AG04450 (cell line): ENCODE measurements around the gene DIP2C. TPM values are rescaled to one million over a fixed set of nuclear protein-coding genes. Genes with fewer than 3 reads are reported as not detected.

Experiments used
- CTCF ChIA-PET: fragments of 300-600, 350-600 bp; formaldehyde crosslinking; extraction: SDS; loops from one replicate; lab custom pipeline; 2022; ENCODE audit warnings: antibody characterized with exemption, inconsistent platforms; lab: Charles Lee
- POLR2A ChIA-PET: fragments of 350-600 bp; formaldehyde crosslinking; extraction: SDS; loops from one replicate; lab custom pipeline; 2021; ENCODE audit warnings: antibody characterized with exemption, inconsistent platforms; lab: Yijun Ruan, JAX
- DNase-seq: peaks from one replicate; pipeline ENCODE4 v3.0.0-alpha.2; 2011; ENCODE audit warnings: low read depth, low spot score
- H3K27ac ChIP-seq: one replicate; pipeline ENCODE4 v1.5.1; 2012; ENCODE audit warnings: low read depth, low read length, control low read depth
- H3K27me3 ChIP-seq: one replicate; pipeline ENCODE4 v1.6.0; 2012; ENCODE audit warnings: low read length; ENCODE audit not compliant: control insufficient read depth, insufficient read depth
- H3K4me3 ChIP-seq: 2 replicates; pipeline ENCODE4 v1.5.1; 2011; ENCODE audit warnings: mild to moderate bottlenecking, low read depth, low read length, control low read depth
- H3K9me3 ChIP-seq: 2 replicates; pipeline ENCODE4 v1.5.1; 2012; ENCODE audit warnings: low read length; ENCODE audit not compliant: control insufficient read depth, insufficient read depth
- CTCF ChIP-seq: IDR thresholded peaks from 2 replicates; pipeline ENCODE4 v1.5.1; 2011; ENCODE audit warnings: low read depth, low read length, control low read depth, inconsistent platforms
- polyA plus RNA-seq: library from polyadenylated mRNA; depleted of rRNA; stranded (reverse); fragments of >200 nt; gene quantifications from 2 replicates; pipeline ENCODE4 v1.2.3, GENCODE V29; 2011

The DIP2C gene
- polyA plus RNA-seq, 1 experiment, result 9.6 TPM

- TF ChIP-seq CTCF, result no peak
- H3K4me3 ChIP-seq, result no peak overlapping the region
- peak overlapping the region; percentile 47 for H3K27ac ChIP-seq
- DNase-seq, result no peak
- no peaks in the 10 kb centered on the region for H3K27me3 ChIP-seq
- no peaks in the 10 kb centered on the region for H3K9me3 ChIP-seq
- ChIA-PET CTCF (no interaction called here), POLR2A (interaction anchor here (1.3 kb wide), 1 partner anchor 12 kb away, joined by 4 read pairs; no protein-coding TSS in a partner anchor)
These were observed 371.5 kb downstream of the DIP2C start for GRCh38 chr10:317926-318325.

DNA sequence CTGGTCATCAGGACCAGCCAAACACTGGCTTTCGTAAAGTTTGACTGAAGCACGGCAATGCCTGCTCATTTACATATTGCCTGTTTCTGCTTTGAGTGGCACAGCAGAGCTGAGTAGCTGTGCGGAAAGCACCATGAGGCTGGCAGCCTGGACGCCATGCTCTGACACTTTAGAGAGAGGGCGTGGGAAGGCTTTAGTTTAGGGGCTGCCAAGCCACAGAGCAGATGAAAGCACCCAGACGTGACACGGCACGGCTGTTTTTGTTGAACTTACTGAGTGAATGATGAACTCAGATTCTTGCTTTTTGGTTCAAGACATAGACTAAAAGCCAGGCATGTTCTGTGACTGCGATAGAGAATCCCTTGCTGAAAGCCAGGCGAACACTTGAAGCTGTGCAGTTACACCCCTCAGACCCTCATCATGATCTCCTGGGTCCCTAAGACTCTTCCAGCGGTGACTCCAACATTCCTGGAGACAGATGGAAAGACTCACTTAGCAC is 372.1 kb downstream of the DIP2C start:
- Histone ChIP-seq H3K9me3 (no peaks in the 10 kb centered on the region), H3K4me3 (no peak overlapping the region), H3K27ac (peak overlapping the region; percentile 47), H3K27me3 (no peaks in the 10 kb centered on the region)
- CTCF ChIA-PET, result no interaction called here
- POLR2A ChIA-PET, result interaction anchor here (1.3 kb wide), 1 partner anchor 12 kb away, joined by 4 read pairs; no protein-coding TSS in a partner anchor
- TF ChIP-seq CTCF, result no peak
- DNase-seq, result peak; percentile 74

DNA sequence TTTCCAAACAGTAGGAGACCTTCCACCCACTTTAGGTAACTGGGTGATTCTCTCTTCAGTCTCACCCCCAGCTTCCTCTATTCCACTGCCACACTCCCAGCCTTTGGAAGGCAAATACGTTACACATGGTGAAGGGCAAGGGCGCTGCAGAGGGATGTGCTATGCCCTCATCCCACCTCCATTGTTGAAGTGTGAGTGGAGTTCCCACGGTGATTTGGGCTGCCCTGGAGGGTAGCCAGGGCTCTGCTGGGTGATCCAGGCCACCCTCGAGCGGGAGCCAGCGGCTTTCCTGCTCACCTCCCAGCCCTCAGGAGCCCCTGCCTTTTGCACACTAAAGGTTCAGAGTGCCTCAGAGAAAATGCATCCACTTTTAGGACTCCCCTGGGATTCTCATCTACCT is 373.1 kb downstream of the DIP2C start:
- Histone ChIP-seq H3K27me3 (no peaks in the 10 kb centered on the region), H3K27ac (no peak overlapping the region), H3K4me3 (no peak overlapping the region), H3K9me3 (no peaks in the 10 kb centered on the region)
- ChIA-PET CTCF (no interaction called here), POLR2A (no interaction called here)
- no peak for TF ChIP-seq CTCF
- no peak for DNase-seq

DNA sequence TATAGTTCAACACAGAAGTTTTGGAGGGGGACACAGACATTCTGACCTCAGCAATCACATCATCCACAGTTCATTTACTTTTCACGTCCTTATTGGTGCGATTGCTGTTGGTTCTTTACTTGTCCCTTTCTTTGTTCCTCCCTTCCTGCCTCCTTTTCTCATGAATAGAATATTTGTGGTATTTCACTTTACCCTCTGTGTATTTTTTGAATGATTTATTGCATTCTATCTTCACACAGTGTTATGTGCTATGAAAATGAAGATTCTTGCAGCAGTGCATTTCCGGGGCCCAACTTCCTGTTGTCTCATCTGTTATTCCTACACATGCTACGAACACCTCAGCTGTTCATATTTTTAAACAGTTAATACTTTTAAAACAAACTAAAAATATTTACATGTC is 374.6 kb downstream of the DIP2C start:
- no peak for DNase-seq
- H3K9me3 ChIP-seq, result no peaks in the 10 kb centered on the region
- no peaks in the 10 kb centered on the region for H3K27me3 ChIP-seq
- POLR2A ChIA-PET, result interaction anchor here (1.5 kb wide), 1 partner anchor 14 kb away, joined by 4 read pairs; no protein-coding TSS in a partner anchor
- TF ChIP-seq CTCF, result no peak
- CTCF ChIA-PET, result interaction anchor here (0.6 kb wide), 1 partner anchor 548 kb away, joined by 3 read pairs; no protein-coding TSS in a partner anchor
- no peak overlapping the region for H3K27ac ChIP-seq
- H3K4me3 ChIP-seq, result no peak overlapping the region

DNA sequence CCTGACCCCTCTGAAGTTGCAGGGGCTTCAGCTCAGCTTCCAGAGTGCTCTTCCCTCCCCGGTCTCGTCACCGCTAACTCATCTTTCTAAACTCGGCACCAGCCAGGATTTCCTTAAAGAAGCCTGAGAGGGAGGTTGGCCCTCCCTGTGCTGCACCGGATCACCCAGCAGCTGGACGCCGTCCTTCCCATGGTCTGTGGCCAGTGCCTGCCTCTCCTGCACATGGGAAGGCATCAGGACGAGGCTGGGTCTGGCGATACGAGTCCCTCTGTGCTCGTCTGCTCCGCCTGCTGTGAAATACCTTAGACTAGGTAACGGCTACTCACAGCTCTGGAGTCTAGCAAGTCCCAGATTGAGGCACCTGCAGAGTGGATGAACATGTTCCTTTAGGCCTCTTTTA is 375.1 kb downstream of the DIP2C start:
- H3K27ac ChIP-seq, result no peak overlapping the region
- no peak for DNase-seq
- no peaks in the 10 kb centered on the region for H3K9me3 ChIP-seq
- H3K27me3 ChIP-seq, result no peaks in the 10 kb centered on the region
- TF ChIP-seq CTCF, result no peak
- ChIA-PET POLR2A (interaction anchor here (1.5 kb wide), 1 partner anchor 15 kb away, joined by 4 read pairs; no protein-coding TSS in a partner anchor), CTCF (interaction anchor here (0.6 kb wide), 1 partner anchor 549 kb away, joined by 3 read pairs; no protein-coding TSS in a partner anchor)
- no peak overlapping the region for H3K4me3 ChIP-seq
